Left ventricle myocardium inferior (tissue), 1 donor: ENCODE measurements around the gene MLST8. TPM values are rescaled to one million over a fixed set of nuclear protein-coding genes. Genes with fewer than 3 reads are reported as not detected.

Source experiments
- DNase-seq: peaks from one replicate; pipeline ENCODE4 v3.0.0-alpha.2; 2020
- H3K27ac ChIP-seq: fragments of 200-600 bp; replicated peaks from 2 replicates; pipeline ENCODE4 v1.8.0; 2021
- H3K27me3 ChIP-seq: fragments of 200-600 bp; 2 replicates; pipeline ENCODE4 v1.8.0; 2021; ENCODE audit warnings: low read depth
- H3K36me3 ChIP-seq: fragments of 200-600 bp; 2 replicates; pipeline ENCODE4 v1.8.0; 2021
- H3K4me1 ChIP-seq: fragments of 200-600 bp; 2 replicates; pipeline ENCODE4 v1.8.0; 2021
- H3K4me3 ChIP-seq: fragments of 200-600 bp; 2 replicates; pipeline ENCODE4 v1.8.0; 2021; ENCODE audit warnings: mild to moderate bottlenecking, moderate library complexity
- H3K9me3 ChIP-seq: fragments of 200-600 bp; replicated peaks from 2 replicates; pipeline ENCODE4 v1.8.0; 2021
- CTCF ChIP-seq: fragments of 200-600 bp; IDR thresholded peaks from 2 replicates; pipeline ENCODE4 v1.8.0; 2021; ENCODE audit warnings: antibody characterized with exemption, mild to moderate bottlenecking, borderline replicate concordance
- intact Hi-C: fragments of 100-400 bp; cut with micrococcal nuclease; formaldehyde crosslinking; loops from one replicate; pipeline ENCODE4 v1.11.0; 2022
- total RNA-seq: library from RNA; stranded (reverse); fragmentation: NEBNext Ultra II Directional; extraction: Animal tissue kit (Norgen Biotek cat#: 25700); gene quantifications from one replicate; pipeline ENCODE4 v1.2.1, GENCODE V29; 2021
- donor health status: DM: no; HTN: yes; CAD: no; lungs with severe emphysema.

MLST8 gene
- total RNA-seq, 1 donor from 2014 or later = 27.3 TPM

DNA sequence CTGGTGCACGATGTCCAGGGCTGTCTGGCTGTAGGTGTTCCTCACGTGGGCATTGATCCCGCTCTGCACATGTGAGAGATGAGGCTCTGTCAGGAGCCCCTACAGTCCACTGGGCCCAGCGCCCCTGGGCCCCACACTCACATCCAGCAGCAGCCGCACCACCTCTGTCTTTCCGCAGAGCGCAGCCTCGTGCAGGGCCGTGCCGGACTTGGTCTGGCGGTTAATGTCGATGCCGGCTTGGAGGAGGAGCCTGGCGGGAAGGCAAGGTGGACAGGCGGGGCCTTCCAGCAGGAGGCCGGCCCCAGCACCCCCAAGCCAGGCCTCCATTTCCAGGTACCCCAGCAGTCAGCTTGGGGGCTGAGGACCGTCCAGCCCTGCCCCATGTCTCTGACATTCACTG, 18.0 kb upstream of the MLST8 start:
- Histone ChIP-seq H3K27ac (no peak overlapping the region), H3K4me1 (peaks cover 4% of the 10 kb centered on the region), H3K4me3 (no peak overlapping the region), H3K27me3 (peaks cover 5% of the 10 kb centered on the region), H3K9me3 (no peaks in the 10 kb centered on the region), H3K36me3 (no peaks in the 10 kb centered on the region)
- no peak for TF ChIP-seq CTCF
- no peak for DNase-seq
- intact Hi-C loops = no loop called here

GRCh38 chr16:2188395-2188794, 16.9 kb upstream of the MLST8 start:
- Histone ChIP-seq H3K4me1 (peaks cover 4% of the 10 kb centered on the region), H3K27ac (no peak overlapping the region), H3K27me3 (peaks cover 7% of the 10 kb centered on the region), H3K36me3 (no peaks in the 10 kb centered on the region), H3K9me3 (no peaks in the 10 kb centered on the region), H3K4me3 (no peak overlapping the region)
- intact Hi-C loops = no loop called here
- no peak for TF ChIP-seq CTCF
- no peak for DNase-seq

DNA sequence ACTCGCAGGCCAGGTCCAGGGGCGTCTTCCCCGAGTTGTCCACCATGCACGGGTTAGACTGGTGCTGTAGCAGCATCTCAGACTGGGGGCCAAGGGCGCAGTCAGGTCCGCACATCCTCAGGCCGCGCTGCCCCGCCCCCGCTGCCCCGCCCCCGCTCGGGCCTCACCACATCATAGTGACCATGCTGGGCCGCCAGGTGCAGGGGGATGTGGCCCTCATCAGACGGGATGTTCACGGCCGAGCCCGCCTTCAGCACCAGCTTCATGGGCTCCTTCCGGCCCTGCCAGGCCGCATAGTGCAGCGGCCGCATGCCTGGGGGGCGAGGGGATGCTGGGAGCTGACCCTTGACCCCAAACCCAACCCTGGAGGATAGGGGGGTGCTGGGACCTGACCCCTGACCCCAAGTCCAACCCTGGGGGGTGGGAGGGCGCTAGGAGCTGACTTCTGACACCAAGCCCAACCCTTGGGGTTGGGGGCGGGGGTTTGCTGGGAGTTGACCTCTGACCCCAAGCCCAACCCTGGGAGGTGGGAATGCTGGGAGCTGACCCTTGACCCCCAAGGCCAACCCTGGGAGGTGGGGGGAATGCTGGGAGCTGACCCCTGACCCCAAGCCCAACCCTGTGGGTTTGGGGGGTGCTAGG, 15.9 kb upstream of the MLST8 start:
- Histone ChIP-seq H3K27me3 (peaks cover 17% of the 10 kb centered on the region), H3K27ac (no peak overlapping the region), H3K4me3 (no peak overlapping the region), H3K4me1 (peaks cover 4% of the 10 kb centered on the region), H3K36me3 (no peaks in the 10 kb centered on the region), H3K9me3 (no peaks in the 10 kb centered on the region)
- no peak for TF ChIP-seq CTCF
- DNase-seq = no peak
- intact Hi-C loops = no loop called here

DNA sequence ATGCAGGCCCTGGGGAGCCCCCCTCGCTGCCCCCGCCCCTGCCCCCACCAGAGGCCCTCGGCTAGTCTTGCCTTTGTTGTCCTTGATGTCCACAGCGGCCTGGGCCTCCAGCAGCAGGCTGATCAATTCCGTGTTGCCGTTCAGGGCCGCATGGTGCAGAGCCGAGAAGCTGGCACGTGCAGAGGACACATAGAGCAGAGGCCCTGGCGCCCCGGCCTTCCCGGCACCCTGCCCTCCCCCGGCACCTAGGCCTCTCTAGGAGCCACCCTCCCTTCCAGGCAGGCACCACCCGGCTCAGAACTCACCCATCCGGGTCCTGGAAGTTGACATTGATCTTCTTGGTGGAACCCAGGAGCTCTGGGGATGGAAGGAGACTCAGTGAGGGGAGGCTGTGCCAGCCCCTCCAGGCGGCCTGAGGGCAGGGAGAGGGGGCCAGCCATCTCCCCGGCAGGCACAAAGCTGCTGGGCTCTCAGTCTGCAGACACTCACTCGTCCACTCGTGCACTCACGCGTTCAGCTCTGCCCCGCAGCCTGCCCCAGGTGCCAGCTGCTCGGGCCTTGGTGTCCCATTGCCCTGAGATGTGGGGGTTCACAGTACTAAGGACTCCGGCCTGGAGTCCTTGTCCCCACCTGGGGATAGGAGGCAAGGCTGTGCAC, 15.1 kb upstream of the MLST8 start:
- peaks cover 6% of the 10 kb centered on the region for H3K4me1 ChIP-seq
- H3K27ac ChIP-seq = no peak overlapping the region
- H3K9me3 ChIP-seq = no peaks in the 10 kb centered on the region
- H3K27me3 ChIP-seq = peaks cover 25% of the 10 kb centered on the region
- no peak overlapping the region for H3K4me3 ChIP-seq
- H3K36me3 ChIP-seq = no peaks in the 10 kb centered on the region
- TF ChIP-seq CTCF = no peak
- DNase-seq = no peak
- intact Hi-C loops = no loop called here

GRCh38 chr16:2190659-2191445, 14.4 kb upstream of the MLST8 start:
- no peaks in the 10 kb centered on the region for H3K9me3 ChIP-seq
- no peak for TF ChIP-seq CTCF
- intact Hi-C loops = no loop called here
- no peak for DNase-seq
- H3K4me1 ChIP-seq = peaks cover 13% of the 10 kb centered on the region
- H3K4me3 ChIP-seq = no peak overlapping the region
- no peaks in the 10 kb centered on the region for H3K36me3 ChIP-seq
- peak overlapping the region; percentile 45 for H3K27ac ChIP-seq
- peaks cover 32% of the 10 kb centered on the region for H3K27me3 ChIP-seq
